HG02623 (cell line): Measurements from ENCODE around the gene TBPL2.
"Not testable (repeated sequence)": the region's sequence is repeated elsewhere in the genome, so short reads cannot be mapped to it uniquely, and the experiment has no call there.

Source experiments
- ATAC-seq: cut with Tn5 transposase; IDR thresholded peaks from one replicate; pipeline ENCODE4 v1.9.1; 2021; ENCODE audit warnings: moderate library complexity; ENCODE audit not compliant: unreplicated experiment

TBPL2 gene

DNA sequence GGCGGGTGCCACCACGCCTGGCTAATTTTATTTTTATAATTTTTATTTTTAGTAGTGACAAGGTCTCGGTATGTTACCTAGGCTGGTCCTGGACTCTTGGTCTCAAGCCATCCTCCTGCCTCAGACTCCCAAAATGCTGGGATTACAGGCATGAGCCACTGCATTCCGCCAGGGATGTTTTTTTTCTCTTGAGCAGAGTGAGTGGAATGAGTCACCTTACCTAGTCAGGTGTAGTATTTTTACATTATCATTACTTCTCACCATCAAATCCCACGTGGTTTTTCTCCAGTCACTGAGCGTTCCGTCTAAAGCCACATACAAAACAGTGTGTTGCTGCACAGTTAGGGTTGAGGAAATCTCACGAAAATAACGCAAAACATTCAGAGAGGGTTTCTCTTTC lies 870 bp upstream of the TBPL2 start:
- ATAC-seq, result no peak

DNA sequence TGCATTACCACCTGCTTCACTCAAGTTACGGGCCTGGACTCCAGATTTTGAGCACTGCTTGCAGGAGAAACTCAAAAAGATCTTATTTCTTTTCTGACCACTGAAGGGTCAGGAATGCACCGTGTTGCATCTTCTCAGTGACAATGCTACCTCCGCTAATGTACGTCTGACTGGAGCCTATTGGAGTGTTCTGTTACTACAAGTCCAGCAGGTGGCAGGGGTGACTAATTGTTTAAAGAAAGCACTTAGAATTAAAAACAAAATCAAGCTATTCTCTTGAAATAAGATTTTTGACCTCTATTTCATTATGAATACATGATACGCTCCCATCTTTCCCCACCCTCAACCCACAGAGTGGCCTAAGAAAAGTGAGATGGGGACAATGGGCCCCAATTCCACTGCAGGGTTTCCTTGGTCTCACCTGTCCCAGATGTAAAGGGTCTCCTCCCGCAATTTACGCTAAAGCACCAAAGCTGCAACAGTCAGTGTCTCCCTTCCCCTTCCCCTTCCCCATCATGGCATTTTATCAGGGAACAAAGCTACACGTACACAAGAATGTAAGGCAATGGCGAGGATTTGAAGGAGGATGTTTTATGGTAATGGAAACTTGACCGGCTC lies 2.2 kb downstream of the TBPL2 start:
- no peak for ATAC-seq

DNA sequence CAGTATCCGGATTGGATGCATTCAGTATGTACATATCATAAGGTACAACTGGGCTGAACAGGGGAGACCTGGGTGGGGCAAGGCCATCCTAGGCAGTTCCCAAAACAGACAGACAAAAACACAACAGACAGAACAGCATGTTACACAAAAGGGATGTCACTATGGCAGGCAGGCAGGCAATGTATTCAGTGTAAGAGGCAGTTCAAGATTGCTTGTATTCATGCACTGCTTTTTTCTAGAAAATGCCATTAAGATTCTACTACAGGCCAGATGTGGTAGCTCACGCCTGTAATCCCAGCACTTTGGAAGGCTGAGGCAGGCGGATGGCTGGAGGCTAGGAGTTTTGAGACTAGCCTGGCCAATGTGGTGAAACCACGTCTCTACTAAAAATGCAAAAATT lies 3.5 kb downstream of the TBPL2 start:
- ATAC-seq, result no peak

DNA sequence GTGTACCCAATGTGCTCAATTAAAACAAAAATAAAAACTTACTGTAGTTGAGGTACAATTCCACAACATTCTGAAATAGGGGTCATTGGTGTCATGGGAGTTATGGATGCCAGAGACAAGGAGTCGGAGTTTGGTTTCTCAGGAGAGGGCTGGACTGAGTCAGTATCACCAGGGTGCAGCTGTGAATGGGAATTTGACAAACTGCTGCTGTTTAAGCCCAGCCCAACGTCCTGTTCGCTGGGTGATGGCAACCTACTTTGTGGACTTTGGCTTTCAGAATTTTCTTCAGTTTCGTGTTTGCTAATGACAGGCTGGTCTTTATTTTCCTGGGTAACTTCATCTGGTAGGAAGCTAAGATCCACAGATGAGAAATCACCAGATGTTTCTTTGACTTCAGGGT lies 3.9 kb downstream of the TBPL2 start:
- ATAC-seq, result no peak

DNA sequence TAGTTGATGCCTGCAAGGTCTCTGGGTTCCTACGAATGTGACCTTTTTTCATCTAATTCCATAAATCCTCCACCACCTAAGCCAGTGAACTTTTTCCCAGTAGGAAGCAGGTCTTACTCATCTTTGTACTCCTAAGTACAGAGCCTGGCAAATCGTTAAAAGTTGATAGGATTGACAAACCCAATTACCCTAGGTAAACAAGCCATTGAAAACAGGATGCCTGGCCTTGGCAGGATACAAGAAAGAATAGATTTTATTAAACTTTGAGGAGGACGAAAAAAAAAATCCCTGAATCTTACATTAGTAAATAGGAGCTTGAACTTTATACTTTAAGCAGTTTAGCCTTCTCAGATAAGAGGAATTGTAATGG lies 5.6 kb downstream of the TBPL2 start:
- ATAC-seq, result no peak

DNA sequence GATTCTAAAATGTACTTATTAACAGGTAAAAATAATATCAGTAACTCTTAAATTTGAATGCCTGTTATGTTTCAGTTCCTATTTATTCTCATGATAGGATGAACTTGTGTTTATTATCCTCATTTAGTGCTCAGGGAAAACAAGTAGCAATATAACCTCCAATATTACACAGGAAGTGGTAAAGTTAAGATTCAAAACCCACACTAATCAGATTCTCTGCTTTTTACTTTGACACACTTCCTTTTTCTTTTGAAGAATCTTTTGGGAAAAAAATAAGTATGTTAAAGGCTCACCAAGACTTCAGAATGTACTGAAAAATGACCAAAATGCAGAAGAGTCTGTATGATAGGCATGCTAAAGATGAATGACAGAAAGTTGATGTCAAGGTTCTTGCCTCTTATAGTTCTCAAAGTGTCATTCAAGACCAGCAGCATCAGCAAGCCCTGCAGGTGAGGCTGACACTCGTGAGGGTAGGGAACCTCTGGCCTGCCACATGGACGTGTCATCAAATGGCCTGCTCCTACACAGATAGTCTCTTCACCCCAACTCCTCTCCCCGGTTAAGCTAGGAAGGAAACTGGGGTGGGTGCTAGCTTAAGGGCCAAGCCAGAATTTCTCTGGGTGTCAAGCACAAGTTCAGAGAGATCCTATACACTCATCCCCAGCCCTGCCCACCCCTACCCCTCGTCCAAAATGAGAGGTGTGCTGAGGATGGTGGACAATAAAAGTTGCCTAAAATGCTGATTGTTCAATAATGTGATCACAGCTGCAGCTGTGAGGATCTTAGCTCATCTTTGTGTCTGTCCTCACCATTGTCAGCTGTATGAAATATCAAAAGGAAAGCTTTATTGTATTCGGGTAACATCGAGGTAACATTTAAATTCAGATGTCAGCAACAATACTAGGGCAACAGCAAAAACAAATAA lies 6.3 kb downstream of the TBPL2 start:
- no peak for ATAC-seq

DNA sequence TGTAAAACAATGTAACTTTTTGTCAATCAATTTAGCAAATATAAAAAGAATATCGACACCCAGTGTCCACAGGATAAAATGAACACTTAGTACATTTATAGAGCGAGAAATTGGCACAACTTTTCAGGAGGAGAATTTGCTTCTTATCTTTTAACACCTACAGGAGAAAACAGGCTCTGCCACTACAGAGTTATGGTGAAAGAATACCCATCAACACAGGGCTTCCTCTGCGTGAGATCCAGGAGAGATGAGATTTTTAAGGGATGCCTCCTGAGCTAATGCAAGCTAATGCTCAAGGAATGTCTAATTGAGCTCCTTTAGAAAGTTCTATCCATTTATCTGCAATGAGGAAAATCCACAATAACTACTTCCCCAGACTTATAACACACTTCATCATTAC lies 7.8 kb downstream of the TBPL2 start:
- no peak for ATAC-seq

DNA sequence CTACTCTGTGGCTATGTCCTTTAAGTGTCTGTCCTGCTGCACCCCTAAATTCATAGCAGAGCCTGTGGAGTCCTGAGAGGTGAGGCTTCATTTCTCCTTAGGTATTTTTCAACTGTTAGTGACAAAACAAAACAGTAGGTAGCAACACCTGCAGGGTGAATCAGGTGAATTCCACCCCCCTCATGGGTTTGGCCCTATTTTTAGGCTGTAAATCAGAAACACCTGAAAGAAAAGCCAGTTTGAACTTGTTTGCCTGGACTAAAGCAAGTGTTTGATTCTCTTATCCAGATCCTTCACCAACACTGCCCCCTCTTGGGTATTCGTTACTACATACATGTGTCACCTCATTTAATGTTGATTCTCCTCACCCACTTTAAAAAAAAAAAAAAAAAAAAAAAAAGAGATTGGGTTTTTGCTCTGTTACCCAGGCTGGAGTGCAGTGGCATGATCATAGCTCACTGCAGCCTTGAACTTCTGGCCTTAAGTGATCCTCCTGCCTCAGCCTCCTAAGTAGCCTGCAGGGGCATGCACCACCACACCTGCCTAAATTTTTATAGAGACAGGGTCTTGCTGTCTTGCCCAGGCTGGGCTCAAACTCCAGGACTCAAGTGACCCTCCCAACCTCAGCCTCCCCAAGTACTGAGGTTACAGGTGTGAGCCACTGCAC lies 10.3 kb downstream of the TBPL2 start:
- no peak for ATAC-seq

DNA sequence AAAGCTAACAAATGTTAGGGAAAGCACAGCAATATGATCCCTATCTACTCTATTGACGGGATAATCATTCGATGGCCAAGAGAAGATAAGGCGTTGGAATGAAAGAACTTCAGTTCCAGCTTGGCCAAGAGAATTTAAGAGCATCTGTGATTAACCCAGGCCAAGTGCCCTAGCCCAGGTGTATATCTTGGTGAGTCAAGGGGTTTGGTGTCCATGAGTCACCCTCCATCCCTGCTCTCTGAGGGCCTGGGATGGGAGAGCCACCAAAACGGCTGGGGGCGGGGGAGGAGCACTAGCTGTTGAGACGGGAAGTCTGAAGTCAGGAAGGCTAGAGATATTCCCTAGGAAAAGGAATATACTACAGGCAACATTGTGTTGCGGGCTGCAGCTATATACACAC lies 13.0 kb downstream of the TBPL2 start:
- ATAC-seq, result no peak

DNA sequence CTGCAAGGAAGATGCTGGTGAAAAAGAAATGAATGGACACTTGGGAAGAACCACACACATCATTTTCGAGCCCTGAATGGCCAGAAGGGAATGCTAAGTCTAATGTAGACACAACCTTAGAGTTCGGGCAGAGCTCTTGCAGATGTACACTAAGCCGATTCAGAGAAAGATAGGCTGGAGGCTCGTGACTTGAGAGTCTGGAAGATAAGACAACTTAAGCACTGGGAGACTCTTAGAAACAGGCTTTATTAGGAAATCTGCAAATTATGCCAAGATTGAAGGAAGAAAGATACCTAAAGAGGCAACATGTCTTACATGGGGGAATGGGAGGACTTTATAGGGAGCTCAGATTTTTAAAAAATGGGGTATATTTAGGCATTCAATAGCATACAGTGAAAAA lies 13.5 kb downstream of the TBPL2 start:
- ATAC-seq, result no peak

DNA sequence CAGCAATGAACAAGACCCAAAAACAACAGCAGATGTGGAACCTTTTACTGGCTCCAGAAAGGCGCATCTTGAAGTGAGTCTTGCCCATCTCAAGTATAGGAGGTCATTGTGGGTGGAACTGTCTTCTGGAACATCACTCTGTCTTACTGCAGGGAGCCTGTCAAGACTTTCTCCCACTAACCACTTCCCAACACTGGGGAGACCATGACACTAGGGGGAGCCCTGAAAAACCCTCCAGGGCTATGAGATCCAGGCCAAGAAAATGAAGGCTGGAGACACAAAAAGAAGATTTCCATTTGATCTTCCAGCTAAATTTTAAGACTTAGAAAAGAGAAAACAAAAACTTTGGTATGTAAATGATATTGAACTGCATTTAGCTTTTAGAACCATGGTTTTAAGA lies 15.3 kb downstream of the TBPL2 start:
- ATAC-seq, result no peak

DNA sequence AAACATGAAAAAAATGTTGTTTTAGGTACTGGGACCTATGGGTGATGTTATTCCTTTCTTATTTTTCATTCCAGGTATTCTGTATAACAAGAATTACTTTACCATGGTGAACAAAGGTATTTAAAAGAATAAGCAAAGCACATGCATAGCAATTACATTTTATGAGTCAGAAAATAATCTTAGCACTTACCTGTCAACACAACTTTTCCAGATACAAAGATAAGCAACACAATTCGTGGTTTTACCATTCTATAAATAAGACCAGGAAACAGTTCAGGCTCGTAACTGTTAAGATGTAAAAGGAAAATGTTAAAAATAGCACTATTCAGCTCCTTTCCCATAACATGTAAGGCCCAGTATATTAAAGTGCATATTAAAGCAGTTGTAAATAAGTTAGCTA lies 16.4 kb downstream of the TBPL2 start:
- ATAC-seq, result no peak

DNA sequence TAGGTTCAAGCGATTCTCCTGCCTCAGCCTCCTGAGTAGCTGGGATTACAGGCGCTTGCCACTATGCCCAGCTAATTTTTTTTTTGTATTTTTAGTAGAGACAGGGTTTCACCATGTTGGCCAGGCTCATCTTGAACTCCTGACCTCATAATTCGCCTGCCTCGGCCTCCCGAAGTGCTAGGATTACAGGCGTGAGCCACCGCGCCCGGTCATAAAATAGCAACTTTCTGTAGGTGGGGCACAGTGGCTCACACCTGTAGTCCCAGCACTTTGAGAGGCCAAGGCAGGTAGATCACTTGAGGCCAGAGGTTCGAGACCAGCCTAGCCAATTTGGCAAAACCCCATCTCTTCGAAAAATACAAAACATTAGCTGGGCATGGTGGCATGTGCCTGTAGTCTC lies 18.1 kb downstream of the TBPL2 start:
- not testable (repeated sequence) for ATAC-seq

DNA sequence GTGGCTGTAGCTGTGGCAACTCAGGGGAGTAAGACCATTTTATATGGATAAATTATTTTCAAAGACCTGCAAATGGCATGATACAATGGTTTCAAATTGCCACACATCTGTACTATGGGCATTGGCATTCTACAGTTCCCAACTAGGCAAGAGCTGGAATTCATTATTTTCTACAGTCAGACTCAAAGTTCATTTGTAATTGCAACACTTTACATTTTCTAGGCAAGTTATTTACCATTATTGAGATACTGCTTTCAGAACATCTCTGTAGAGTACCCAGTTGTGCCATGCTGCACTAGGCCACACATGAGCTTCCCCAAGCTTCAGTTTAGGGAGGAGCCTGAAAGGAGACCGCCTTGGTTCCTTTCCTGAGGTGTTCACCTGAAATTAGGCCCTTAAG lies 20.8 kb downstream of the TBPL2 start:
- no peak for ATAC-seq

DNA sequence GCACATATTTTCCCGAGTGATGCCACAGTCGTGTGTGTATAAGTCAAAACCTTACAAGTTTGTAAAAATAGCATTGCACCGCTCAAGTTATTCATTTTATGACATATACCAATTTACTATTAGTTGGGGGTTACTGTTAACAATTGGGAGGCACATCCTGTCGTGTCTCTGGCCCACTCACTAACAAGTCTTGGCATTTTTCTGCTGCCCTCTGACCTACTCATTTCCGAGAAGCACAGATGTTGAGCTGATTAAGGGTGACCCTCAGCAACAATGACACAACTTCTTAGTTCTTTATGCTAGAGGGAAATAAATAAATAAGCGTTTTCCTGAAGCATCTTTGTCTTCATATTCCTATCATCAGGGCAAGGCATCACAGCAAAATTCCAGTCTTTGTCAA lies 22.0 kb downstream of the TBPL2 start:
- ATAC-seq, result no peak

DNA sequence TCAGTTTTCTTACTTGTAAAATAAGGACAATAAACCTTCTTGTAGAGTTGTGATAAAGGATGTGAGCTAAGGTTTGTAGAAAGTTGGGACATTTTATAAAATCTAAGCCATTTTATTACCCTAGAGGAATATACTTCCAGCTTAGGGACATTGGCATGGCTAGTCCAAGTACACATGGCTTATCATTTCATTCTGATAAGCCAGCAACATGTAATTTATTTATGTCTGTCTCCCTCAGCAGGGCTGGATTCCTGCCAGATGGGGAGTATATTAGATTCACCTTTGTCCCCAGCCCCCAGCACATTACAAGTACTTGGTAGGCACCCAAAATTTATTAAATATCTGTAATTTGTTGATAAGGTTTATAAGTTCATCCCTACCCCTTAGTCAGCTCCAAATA lies 22.5 kb downstream of the TBPL2 start:
- ATAC-seq, result no peak

DNA sequence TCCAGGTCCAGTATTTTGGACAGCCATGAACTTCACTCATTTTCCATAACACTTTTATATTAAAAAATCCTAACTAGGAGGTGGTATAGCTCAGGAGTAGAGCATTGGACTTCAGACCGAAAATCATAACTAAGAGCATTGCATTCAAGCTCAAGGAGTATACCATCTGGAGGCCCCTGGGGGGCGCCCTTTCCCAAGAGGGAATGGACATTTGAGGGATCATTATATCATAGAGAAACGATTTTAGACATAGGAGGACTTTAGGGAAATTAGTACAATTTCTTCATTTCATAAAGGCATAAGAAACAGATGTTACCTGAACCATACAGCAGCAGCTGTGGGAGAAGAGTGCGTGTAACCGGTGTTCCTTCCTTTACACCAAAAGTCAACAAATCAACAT lies 23.6 kb downstream of the TBPL2 start:
- ATAC-seq, result no peak

DNA sequence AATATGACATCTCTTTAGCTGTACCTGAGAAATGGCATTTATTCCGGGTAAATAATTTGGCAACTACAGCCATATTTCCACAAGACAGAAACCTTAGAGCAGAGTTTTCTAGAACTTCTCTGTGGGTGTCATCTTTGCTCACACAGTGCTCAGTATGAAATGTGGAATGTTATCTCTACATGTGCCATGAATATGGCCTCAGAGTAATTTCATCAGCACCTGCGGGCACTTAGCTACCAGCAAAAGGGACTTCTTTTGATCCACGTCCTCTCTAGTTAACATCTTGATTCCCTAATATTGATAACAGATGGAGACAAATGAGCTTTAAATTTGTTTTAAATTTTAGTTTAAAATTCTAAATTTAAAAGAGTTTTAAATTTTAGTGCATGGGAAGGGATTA lies 25.9 kb downstream of the TBPL2 start:
- no peak for ATAC-seq

DNA sequence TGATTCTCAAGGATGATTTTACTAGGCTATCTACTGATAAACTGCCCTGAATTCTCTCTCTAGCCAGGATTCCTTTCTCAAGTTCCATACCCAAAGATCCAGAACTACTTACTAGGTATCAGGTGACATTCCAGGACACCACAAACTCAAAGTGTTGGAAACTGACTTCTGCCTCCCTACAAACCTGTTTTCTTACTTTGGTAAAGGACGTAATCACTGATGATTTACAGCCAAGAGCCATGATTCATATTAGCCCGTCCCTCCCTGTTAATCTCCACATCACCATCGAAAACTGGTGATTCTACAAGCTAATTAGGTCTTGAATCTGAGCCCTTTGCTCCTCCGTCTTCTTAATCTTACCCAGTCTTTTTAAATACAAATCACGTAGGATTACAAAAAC lies 27.7 kb downstream of the TBPL2 start:
- no peak for ATAC-seq

DNA sequence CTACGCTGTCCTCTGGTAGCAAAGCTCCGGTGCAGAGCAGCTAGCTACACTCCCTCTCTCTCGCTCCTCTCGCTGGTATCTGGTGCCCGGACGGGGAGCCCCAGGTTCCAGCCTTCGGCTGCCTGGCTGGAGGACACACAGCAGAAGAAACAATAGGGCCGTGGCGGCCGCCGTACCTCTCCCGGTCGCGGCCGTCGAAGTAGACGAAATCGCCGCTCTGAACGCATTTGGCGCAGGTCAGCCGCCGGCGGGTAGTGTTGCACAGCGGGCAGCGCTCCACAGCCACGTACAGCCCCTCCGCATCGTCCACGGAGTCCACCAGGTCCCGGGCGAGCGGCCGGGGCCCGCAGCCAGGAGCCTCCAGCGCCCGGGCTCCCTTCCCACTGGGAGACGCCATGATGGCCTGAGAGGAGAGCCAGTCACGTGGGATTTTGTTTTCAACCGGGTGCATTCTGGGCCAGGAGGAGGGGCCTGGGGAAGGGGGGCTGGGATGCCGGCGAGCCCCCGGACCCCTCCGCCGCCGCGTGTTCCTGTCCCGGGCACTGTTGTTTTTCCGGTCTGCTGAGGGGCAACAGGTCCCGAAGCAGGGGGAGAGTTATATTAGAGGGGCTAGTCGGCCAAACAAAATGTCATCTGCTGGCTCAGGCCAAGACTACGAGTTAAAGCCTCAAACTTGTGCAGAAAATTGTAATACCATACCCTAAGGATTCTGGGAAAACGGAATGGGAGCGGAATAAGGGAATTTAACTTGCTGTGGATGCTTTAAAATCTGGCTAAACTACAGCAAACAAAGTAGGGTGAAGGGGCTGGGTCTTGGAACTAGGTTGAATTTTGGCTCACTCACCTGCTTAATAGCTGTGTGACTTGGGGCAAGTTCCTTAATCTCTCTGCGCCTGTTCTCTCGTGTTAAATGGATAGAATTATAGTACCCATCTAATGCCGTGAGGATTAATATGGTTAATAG lies 28.7 kb downstream of the TBPL2 start, which contains the start of gene ATG14:
TSS of gene ATG14 (minus strand) at position 405 of the 964 bp plus-strand sequence. CDS start at position 397, 8 bp downstream.
- ATAC-seq, result peak; percentile 98

DNA sequence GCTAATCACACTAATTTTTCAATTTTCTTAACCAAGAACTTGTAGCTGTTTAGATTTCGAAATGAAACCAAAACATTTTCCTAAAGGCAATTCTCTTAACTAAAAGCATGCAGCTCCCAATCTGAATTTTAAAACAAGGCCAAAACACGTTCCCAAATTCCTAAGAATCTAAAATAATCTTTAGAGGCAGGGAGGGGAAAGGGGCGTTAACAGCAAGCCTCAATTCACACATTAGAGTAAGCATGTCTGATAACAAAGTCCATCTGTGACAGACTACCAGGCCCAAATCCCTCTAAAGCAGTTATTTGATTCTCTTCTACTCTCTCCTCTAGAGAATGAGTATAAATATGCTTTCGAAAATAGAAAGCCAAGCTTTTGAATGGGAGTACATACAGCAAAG lies 29.5 kb downstream of the TBPL2 start:
- ATAC-seq, result no peak
